Measurements from ENCODE around the gene KIF1A.

GRCh38 chr2:240775905-240776304 is 44.1 kb downstream of the KIF1A start:
- no peak for TF ChIP-seq CTCF (IDR thresholded peaks at IDR 0.05; ENCODE audit: poor library complexity)
- no peak for TF ChIP-seq EZH2 (IDR thresholded peaks at IDR 0.05; ENCODE audit: borderline replicate concordance)

All from hepatocyte (in vitro differentiated cells).